Mesenchymal stem cell (in vitro differentiated cells and primary cell): ENCODE results near the gene FARP1.
A peak's percentile ranks its signal among the peaks of the same experiment; 100 is the strongest.

Source experiments
- DNase-seq: peaks from one replicate; pipeline ENCODE4 v3.0.0-alpha.2; 2013
- H2AFZ ChIP-seq: one replicate; pipeline ENCODE4 v1.6.1; 2013; ENCODE audit warnings: low read depth, mild to moderate bottlenecking, control low read depth, inconsistent platforms, low read length, moderate library complexity
- H2AK5ac ChIP-seq: 2 replicates; pipeline ENCODE4 v1.6.1; 2013; ENCODE audit warnings: low read length, moderate library complexity, mild to moderate bottlenecking, inconsistent platforms; ENCODE audit not compliant: severe bottlenecking
- H2BK120ac ChIP-seq: one replicate; pipeline ENCODE4 v1.6.1; 2013; ENCODE audit warnings: low read depth, mild to moderate bottlenecking, inconsistent platforms, low read length, moderate library complexity
- H2BK12ac ChIP-seq, 2 experiments: one replicate each; pipeline ENCODE4 v1.6.1; 2013; ENCODE audit warnings: inconsistent platforms in 2 of 2, low read length in 2 of 2, mild to moderate bottlenecking in 2 of 2, moderate library complexity in 2 of 2, control low read depth in 1 of 2
- H2BK15ac ChIP-seq: one replicate; pipeline ENCODE4 v1.6.1; 2013; ENCODE audit warnings: mild to moderate bottlenecking, low read depth, inconsistent platforms; ENCODE audit not compliant: poor library complexity, severe bottlenecking
- H2BK5ac ChIP-seq: 2 replicates; pipeline ENCODE4 v1.6.1; 2013; ENCODE audit warnings: low read depth, mild to moderate bottlenecking, low read length, control low read depth, inconsistent platforms; ENCODE audit not compliant: poor library complexity, severe bottlenecking
- H3K14ac ChIP-seq, 2 experiments: one replicate each; pipeline ENCODE4 v1.6.1; 2013; ENCODE audit warnings: inconsistent platforms in 2 of 2, low read length in 2 of 2, control low read depth in 1 of 2, mild to moderate bottlenecking in 1 of 2, moderate library complexity in 1 of 2
- H3K18ac ChIP-seq, 2 experiments: one replicate each; pipeline ENCODE4 v1.6.1; 2013; ENCODE audit warnings: inconsistent platforms in 2 of 2, low read length in 2 of 2, control low read depth in 1 of 2, low read depth in 1 of 2, mild to moderate bottlenecking in 1 of 2
- H3K23ac ChIP-seq, 2 experiments: one replicate each; pipeline ENCODE4 v1.6.1; 2013; ENCODE audit warnings: inconsistent platforms in 2 of 2, low read length in 2 of 2, mild to moderate bottlenecking in 2 of 2, moderate library complexity in 2 of 2, control low read depth in 1 of 2
- H3K27ac ChIP-seq: 2 replicates; pipeline ENCODE4 v1.5.1; 2013; ENCODE audit warnings: mild to moderate bottlenecking, moderate library complexity, low read length, control low read depth, inconsistent platforms; ENCODE audit not compliant: poor library complexity, severe bottlenecking
- H3K27me3 ChIP-seq, 2 experiments: 2 replicates each; pipeline versions ENCODE4 v1.6.1 to v1.7.0; 2013; ENCODE audit warnings: low read length in 2 of 2, mild to moderate bottlenecking in 2 of 2, moderate library complexity in 2 of 2, control low read depth in 1 of 2, inconsistent platforms in 1 of 2; ENCODE audit not compliant: control insufficient read depth in 1 of 2, insufficient read depth in 1 of 2
- H3K36me3 ChIP-seq, 2 experiments: 2 replicates each; pipeline versions ENCODE4 v1.6.1 to v1.7.0; 2013; ENCODE audit warnings: low read length in 2 of 2, control low read depth in 1 of 2, inconsistent platforms in 1 of 2, low read depth in 1 of 2, mild to moderate bottlenecking in 1 of 2; ENCODE audit not compliant: insufficient read depth in 2 of 2, control insufficient read depth in 1 of 2
- H3K4ac ChIP-seq, 2 experiments: one replicate each; pipeline ENCODE4 v1.6.1; 2013; ENCODE audit warnings: inconsistent platforms in 2 of 2, low read length in 2 of 2, mild to moderate bottlenecking in 2 of 2, moderate library complexity in 2 of 2, control low read depth in 1 of 2, low read depth in 1 of 2
- H3K4me1 ChIP-seq: 2 replicates; pipeline ENCODE4 v1.6.1; 2013; ENCODE audit warnings: low read depth, low read length, control low read depth; ENCODE audit not compliant: control insufficient read depth, insufficient read depth
- H3K4me2 ChIP-seq: 2 replicates; pipeline ENCODE4 v1.6.1; 2013; ENCODE audit warnings: low read length, mild to moderate bottlenecking, inconsistent platforms; ENCODE audit not compliant: poor library complexity, severe bottlenecking
- H3K4me3 ChIP-seq, 2 experiments: 2 replicates each; pipeline versions ENCODE4 v1.5.1 to v1.7.0; 2013; ENCODE audit warnings: low read length in 2 of 2, mild to moderate bottlenecking in 2 of 2, control low read depth in 1 of 2, low read depth in 1 of 2; ENCODE audit not compliant: insufficient read depth in 1 of 2
- H3K79me1 ChIP-seq: replicated peaks from 2 replicates; pipeline ENCODE4 v1.6.1; 2013; ENCODE audit warnings: mild to moderate bottlenecking, control low read depth, low read length, inconsistent platforms; ENCODE audit not compliant: poor library complexity, severe bottlenecking
- H3K9ac ChIP-seq: 2 replicates; pipeline ENCODE4 v1.7.0; 2013; ENCODE audit warnings: mild to moderate bottlenecking, low read length, moderate library complexity
- H3K9me3 ChIP-seq: 2 replicates; pipeline ENCODE4 v1.7.0; 2013; ENCODE audit warnings: mild to moderate bottlenecking, low read length; ENCODE audit not compliant: control insufficient read depth
- H4K8ac ChIP-seq: one replicate; pipeline ENCODE4 v1.6.1; 2013; ENCODE audit warnings: inconsistent platforms, mild to moderate bottlenecking, low read length, moderate library complexity
- H4K91ac ChIP-seq: one replicate; pipeline ENCODE4 v1.6.1; 2013; ENCODE audit warnings: mild to moderate bottlenecking, low read length, inconsistent platforms
- WGBS: methylation state at CpG from one replicate; pipeline ENCODE4 v1.1.7; 2013; ENCODE audit warnings: mixed read lengths; 5-methylcytosine and 5-hydroxymethylcytosine counted together

Gene FARP1

DNA sequence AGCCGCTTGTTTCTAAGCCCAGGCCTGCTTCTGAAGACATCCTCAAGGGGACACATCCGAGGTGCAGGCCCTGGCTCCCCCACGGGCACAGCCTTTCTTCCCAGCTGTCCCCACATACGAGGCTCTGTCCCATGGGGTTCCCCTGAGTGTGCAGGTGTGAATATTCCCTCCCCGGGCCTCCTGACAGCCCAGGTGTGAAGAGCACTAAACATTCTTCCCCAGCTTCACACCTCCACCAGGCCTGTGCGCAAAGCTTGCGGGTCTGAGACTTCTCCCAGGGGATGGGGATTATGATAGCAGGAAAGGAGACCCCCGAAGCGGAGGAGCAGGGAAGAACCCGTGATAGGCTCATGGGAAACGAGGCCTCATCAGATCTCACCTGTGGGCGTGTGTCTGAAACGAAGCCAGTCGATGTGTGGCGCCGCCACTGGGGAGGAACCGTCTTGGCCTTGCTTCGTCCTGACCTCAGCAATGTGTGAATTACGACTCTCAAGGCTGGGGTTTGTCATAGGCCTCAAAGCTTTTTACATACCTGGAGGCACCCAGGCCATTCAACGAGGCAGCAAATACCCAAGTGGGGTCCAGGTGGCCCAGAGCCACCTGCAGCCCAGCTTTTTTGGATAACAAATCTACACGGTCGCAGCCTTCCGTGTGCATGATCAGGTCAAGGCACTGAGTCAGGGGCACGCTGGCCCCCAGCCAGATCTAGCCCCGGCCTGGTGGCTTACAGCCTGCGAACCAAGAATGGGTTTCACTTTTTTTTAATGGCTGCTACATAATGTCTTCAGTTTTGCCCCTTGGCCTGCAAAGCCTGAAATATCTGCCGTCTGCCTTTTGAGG, 299.7 kb downstream of the FARP1 start:
- Histone ChIP-seq H2BK12ac (no peak overlapping the region), H2BK15ac (no peak overlapping the region), H3K18ac (peak overlapping the region in 1 of 2 experiments; percentile 77), H3K4ac (no peak overlapping the region), H2BK120ac (no peak overlapping the region), H3K27ac (no peak overlapping the region), H3K4me1 (peaks cover 7% of the 10 kb centered on the region), H3K14ac (no peak overlapping the region), H3K27me3 (no peaks in the 10 kb centered on the region), H4K91ac (peak overlapping the region; percentile 47), H3K4me3 (no peak overlapping the region), H4K8ac (peak overlapping the region; percentile 45), H3K9me3 (no peaks in the 10 kb centered on the region), H3K4me2 (no peak overlapping the region), H2AFZ (no peak overlapping the region), H3K23ac (no peak overlapping the region), H3K79me1 (peaks cover 22% of the 10 kb centered on the region), H3K36me3 (peaks cover 47 to 92% of the 10 kb centered on the region in 2 experiments), H2BK5ac (no peak overlapping the region), H3K9ac (peak overlapping the region; percentile 76), H2AK5ac (no peak overlapping the region)
- WGBS: 90% methylated on average over 26 of the region's 27 CpGs
- DNase-seq: no peak

DNA sequence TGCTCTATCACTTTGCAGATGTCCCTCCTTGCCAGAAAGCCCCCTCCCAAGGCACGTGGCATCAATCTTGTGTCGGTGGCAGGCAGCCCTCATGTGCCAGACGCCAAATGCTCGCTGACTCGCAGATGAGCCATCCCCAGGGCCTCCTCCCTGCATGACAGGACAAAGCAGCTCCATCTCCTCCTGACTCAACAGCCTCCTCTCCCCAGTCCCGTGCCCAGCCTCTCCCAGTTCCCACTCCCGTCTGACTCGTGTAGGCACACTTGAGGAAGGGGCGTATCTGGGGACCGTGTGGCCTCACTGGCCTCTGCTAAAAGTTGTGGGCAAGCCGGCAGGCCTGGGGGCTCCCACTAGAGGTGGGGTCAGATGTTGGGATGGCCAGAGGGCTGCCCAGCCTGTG, 300.4 kb downstream of the FARP1 start:
- peaks cover 24% of the 10 kb centered on the region for H3K79me1 ChIP-seq
- peak overlapping the region; percentile 47 for H4K91ac ChIP-seq
- H2BK120ac ChIP-seq: no peak overlapping the region
- H2AFZ ChIP-seq: no peak overlapping the region
- H3K4me3 ChIP-seq: no peak overlapping the region
- no peak overlapping the region for H3K4me2 ChIP-seq
- H4K8ac ChIP-seq: peak overlapping the region; percentile 59
- peaks cover 9% of the 10 kb centered on the region for H3K4me1 ChIP-seq
- no peak overlapping the region for H2BK15ac ChIP-seq
- peak overlapping the region in 1 of 2 experiments; percentile 94 for H2BK12ac ChIP-seq
- H3K23ac ChIP-seq: no peak overlapping the region
- WGBS: 22% methylated on average over 11 of the region's 11 CpGs
- peak; percentile 87 for DNase-seq
- no peaks in the 10 kb centered on the region for H3K9me3 ChIP-seq
- H3K27me3 ChIP-seq: no peaks in the 10 kb centered on the region
- H3K18ac ChIP-seq: peak overlapping the region; percentile 40 to 77
- peak overlapping the region in 1 of 2 experiments; percentile 88 for H3K14ac ChIP-seq
- H3K27ac ChIP-seq: no peak overlapping the region
- peak overlapping the region; percentile 76 for H3K9ac ChIP-seq
- H3K4ac ChIP-seq: peak overlapping the region in 1 of 2 experiments; percentile 60
- peaks cover 53 to 95% of the 10 kb centered on the region in 2 experiments for H3K36me3 ChIP-seq
- H2AK5ac ChIP-seq: no peak overlapping the region
- no peak overlapping the region for H2BK5ac ChIP-seq

DNA sequence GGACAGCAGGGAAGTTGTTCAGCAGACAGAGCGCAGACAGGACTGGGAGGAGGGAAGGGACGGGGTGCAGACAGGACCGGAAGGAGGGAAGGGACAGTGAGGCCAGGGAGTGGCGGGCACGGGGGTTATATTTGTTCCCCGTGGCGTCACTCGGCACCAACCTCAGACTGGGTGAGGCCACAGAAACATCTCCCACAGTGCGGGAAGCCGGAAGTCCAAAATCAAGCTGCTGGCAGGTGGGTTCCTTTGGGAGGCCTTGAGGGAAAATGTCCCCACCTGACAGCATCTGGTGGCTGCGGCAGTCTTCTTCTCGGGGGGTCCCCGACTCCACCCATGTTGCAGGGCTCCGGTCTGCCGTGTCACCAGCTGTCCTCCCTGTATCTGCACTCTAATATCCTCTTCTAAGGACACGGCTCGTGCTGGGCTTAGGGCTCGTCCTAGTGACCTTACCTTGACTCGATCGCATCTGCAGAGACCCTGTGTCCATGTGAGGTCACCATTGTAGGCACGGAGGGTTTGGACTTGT, 301.0 kb downstream of the FARP1 start:
- H2BK120ac ChIP-seq: no peak overlapping the region
- H3K4me1 ChIP-seq: peaks cover 9% of the 10 kb centered on the region
- H3K23ac ChIP-seq: no peak overlapping the region

DNA sequence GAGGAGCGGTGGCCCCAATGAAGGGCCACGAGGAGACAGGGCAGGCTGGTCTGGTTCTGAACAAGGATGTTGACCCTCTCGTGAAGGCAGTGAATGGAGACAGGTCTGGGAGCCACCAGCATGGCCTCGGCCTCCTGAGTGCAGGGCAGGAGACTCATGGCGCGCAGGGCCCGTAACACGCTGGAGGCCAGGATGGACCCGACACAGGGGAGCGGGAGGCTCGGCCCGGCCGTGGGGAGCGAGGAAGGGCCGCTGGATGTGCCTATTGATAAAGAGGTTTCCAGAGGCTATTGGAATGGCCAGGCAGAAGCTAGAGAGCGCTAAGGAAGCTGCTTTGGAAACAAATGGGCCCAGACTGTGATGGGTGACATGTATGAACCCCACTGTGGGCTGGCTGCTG, 301.5 kb downstream of the FARP1 start:
- Histone ChIP-seq H2BK12ac (peak overlapping the region in 1 of 2 experiments; percentile 30), H2AFZ (no peak overlapping the region), H3K14ac (peak overlapping the region in 1 of 2 experiments; percentile 6), H3K4ac (no peak overlapping the region), H3K27ac (no peak overlapping the region), H3K4me2 (no peak overlapping the region), H3K9me3 (no peaks in the 10 kb centered on the region), H3K18ac (no peak overlapping the region), H2BK120ac (no peak overlapping the region), H3K4me1 (peaks cover 11% of the 10 kb centered on the region), H3K79me1 (peaks cover 26% of the 10 kb centered on the region), H4K91ac (peak overlapping the region; percentile 18), H3K4me3 (no peak overlapping the region), H3K27me3 (no peaks in the 10 kb centered on the region), H2BK5ac (no peak overlapping the region), H3K9ac (peak overlapping the region; percentile 46), H3K36me3 (peaks cover 57 to 93% of the 10 kb centered on the region in 2 experiments), H4K8ac (peak overlapping the region; percentile 27), H2BK15ac (no peak overlapping the region), H3K23ac (no peak overlapping the region), H2AK5ac (no peak overlapping the region)
- DNase-seq: no peak
- WGBS: 96% methylated on average over 16 of the region's 16 CpGs

More for the DNA sequence above, 301.0 kb downstream of the FARP1 start:
- Histone ChIP-seq H3K27me3 (no peaks in the 10 kb centered on the region), H2BK15ac (no peak overlapping the region), H2AFZ (no peak overlapping the region), H3K79me1 (peaks cover 25% of the 10 kb centered on the region), H3K9me3 (no peaks in the 10 kb centered on the region), H3K4me3 (no peak overlapping the region), H4K8ac (peak overlapping the region; percentile 59), H2BK5ac (no peak overlapping the region), H3K18ac (peak overlapping the region; percentile 40 to 77), H4K91ac (no peak overlapping the region), H3K4me2 (no peak overlapping the region), H3K36me3 (peaks cover 53 to 93% of the 10 kb centered on the region in 2 experiments), H3K27ac (no peak overlapping the region), H2AK5ac (no peak overlapping the region), H3K4ac (peak overlapping the region in 1 of 2 experiments; percentile 60), H2BK12ac (peak overlapping the region in 1 of 2 experiments; percentile 94), H3K9ac (peak overlapping the region; percentile 76), H3K14ac (peak overlapping the region in 1 of 2 experiments; percentile 88)
- 91% methylated on average over 20 of the region's 21 CpGs for WGBS
- DNase-seq: no peak
